Ovary (tissue), 3 donors: ENCODE data around the gene PCSK5.

Source experiments
- CTCF ChIP-seq, 3 donors: fragments of 450-650 bp in 2 of 3; fragments of 200-600 bp in 1 of 3; IDR thresholded peaks; one replicate each; pipeline versions ENCODE4 v1.5.1 to v1.8.0; 2016 to 2022; ENCODE audit warnings: antibody characterized with exemption in 3 of 3, mild to moderate bottlenecking in 1 of 3
- EP300 ChIP-seq: sonication (generic); formaldehyde crosslinking; IDR thresholded peaks from one replicate; pipeline ENCODE4 v1.6.1; 2017; ENCODE audit warnings: antibody characterized with exemption
- POLR2A ChIP-seq: fragments of 450-650 bp; IDR thresholded peaks from one replicate; pipeline ENCODE4 v1.6.1; 2017; ENCODE audit warnings: antibody characterized with exemption, mild to moderate bottlenecking, moderate library complexity
- donor health status: DM: no; HTN: no; CAD: no.

- TF ChIP-seq CTCF (IDR thresholded peaks at IDR 0.05): no peak
- TF ChIP-seq POLR2A: no peak
- TF ChIP-seq EP300: no peak
Measured at GRCh38 chr9:76218886-76219445, 328.5 kb downstream of the PCSK5 start.
